ENCODE data around the gene STXBP6. TPM values are rescaled to one million over a fixed set of nuclear protein-coding genes. Genes with fewer than 3 reads are reported as not detected.

STXBP6 gene
- polyA plus RNA-seq, 1 donor (not counting 4 experiments of a cell fraction or from before 2014, with no cell fraction given) = 1.4 TPM

DNA sequence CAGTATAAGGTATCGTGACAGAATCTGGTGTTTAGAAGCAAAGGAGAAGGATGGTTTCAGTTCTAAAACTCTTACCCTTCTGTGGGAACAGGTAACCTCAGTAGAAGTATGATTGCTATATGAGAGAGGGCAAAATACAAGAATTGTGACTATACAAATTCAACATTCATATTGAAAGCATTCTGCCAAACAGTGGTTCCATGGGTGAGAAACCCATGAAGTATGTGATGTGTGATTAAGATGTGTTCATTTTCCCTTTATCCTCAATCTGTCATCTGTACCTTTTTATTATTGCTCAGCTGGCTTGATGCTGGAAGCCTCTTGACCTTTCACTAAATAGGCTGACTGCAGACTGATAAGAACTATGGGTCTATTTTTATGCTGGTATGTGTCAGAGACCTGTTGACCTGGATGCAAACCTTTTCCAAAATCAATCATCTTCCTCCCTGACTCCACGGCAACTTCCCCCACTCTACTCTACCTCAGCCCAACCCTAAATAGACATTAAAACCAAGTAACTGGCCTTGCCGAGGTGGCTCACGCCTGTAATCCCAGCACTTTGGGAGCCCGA lies 109.6 kb downstream of the STXBP6 start:
- Histone ChIP-seq H3K36me3 (ENCODE audit: control insufficient read depth in 2 of 2, extremely low read depth in 1 of 2, insufficient read depth in 2 of 2, low read length in 2 of 2) (no peaks in the 10 kb centered on the region), H2AFZ (ENCODE audit: control insufficient read depth, low read length) (no peak overlapping the region), H3K27ac (ENCODE audit: control insufficient read depth, insufficient read depth, low read length) (no peak overlapping the region), H3K9me3 (ENCODE audit: control insufficient read depth, low read depth, low read length) (no peaks in the 10 kb centered on the region), H3K9ac (ENCODE audit: control insufficient read depth, extremely low read depth, insufficient read depth, low read length) (no peak overlapping the region), H4K20me1 (ENCODE audit: control insufficient read depth, extremely low read depth, insufficient read depth, low read length) (no peaks in the 10 kb centered on the region), H3K4me1 (ENCODE audit: control insufficient read depth, extremely low read depth, insufficient read depth, low read length) (no peaks in the 10 kb centered on the region), H3K4me2 (ENCODE audit: control insufficient read depth, extremely low read depth, insufficient read depth, low read depth, low read length) (no peak overlapping the region), H3K79me2 (ENCODE audit: control insufficient read depth, insufficient read depth, low read length) (no peaks in the 10 kb centered on the region), H3K27me3 (ENCODE audit: control insufficient read depth, extremely low read depth, insufficient read depth, low read length) (no peaks in the 10 kb centered on the region), H3K9me1 (ENCODE audit: control insufficient read depth, extremely low read depth, insufficient read depth, low read length) (no peaks in the 10 kb centered on the region), H3K4me3 (ENCODE audit: control insufficient read depth in 2 of 3, extremely low read depth in 1 of 3, insufficient read depth in 2 of 3, low read depth in 1 of 3, low read length in 3 of 3) (no peak overlapping the region)
- FAIRE-seq = no peak
- dilution Hi-C loops (cut with MboI; ENCODE audit: extremely low pct_ligation_motif_present, low sequenced_read_pairs) = no loop called here
- TF ChIP-seq CTCF (optimal IDR thresholded peaks at IDR 0.05 in 1 of 3, IDR thresholded peaks at IDR 0.05 in 1 of 3, conservative IDR thresholded peaks at IDR 0.05 in 1 of 3; ENCODE audit: extremely low read depth in 1 of 3, insufficient read depth in 2 of 3, low read length in 3 of 3) = no peak
- no peak for TF ChIP-seq EZH2 (IDR thresholded peaks at IDR 0.05; ENCODE audit: low read length)
- no peak for DNase-seq (ENCODE audit: low read depth, low spot score)

DNA sequence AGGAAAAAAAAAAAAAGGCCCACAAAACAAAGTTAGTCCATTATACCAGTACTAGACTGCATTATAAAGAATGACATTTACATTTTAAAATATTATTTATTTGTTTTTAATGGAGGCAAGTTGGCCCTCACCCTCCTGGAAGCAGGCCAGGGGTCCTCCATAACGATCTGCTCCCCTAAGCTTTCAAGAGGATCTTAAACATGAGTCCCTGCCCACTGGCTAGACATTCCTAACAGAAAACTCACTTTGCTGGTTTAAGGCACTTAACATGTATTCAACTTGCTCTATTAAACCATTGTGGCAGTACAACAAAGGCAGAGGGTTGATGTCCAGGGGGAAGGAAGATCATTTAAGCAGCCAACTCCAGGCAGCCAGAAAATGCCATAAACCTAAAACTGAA lies 111.4 kb downstream of the STXBP6 start:
- no peaks in the 10 kb centered on the region for H3K36me3 ChIP-seq (ENCODE audit: control insufficient read depth in 2 of 2, extremely low read depth in 1 of 2, insufficient read depth in 2 of 2, low read length in 2 of 2)
- H3K4me3 ChIP-seq (ENCODE audit: control insufficient read depth in 2 of 3, extremely low read depth in 1 of 3, insufficient read depth in 2 of 3, low read depth in 1 of 3, low read length in 3 of 3) = no peak overlapping the region
- H3K9me1 ChIP-seq (ENCODE audit: control insufficient read depth, extremely low read depth, insufficient read depth, low read length) = no peaks in the 10 kb centered on the region
- H3K4me2 ChIP-seq (ENCODE audit: control insufficient read depth, extremely low read depth, insufficient read depth, low read depth, low read length) = no peak overlapping the region
- no peak overlapping the region for H3K9ac ChIP-seq (ENCODE audit: control insufficient read depth, extremely low read depth, insufficient read depth, low read length)
- no peaks in the 10 kb centered on the region for H3K4me1 ChIP-seq (ENCODE audit: control insufficient read depth, extremely low read depth, insufficient read depth, low read length)
- dilution Hi-C loops (cut with MboI; ENCODE audit: extremely low pct_ligation_motif_present, low sequenced_read_pairs) = no loop called here
- H3K27me3 ChIP-seq (ENCODE audit: control insufficient read depth, extremely low read depth, insufficient read depth, low read length) = no peaks in the 10 kb centered on the region
- H3K9me3 ChIP-seq (ENCODE audit: control insufficient read depth, low read depth, low read length) = no peaks in the 10 kb centered on the region
- TF ChIP-seq EZH2 (IDR thresholded peaks at IDR 0.05; ENCODE audit: low read length) = no peak
- TF ChIP-seq CTCF (optimal IDR thresholded peaks at IDR 0.05 in 1 of 3, IDR thresholded peaks at IDR 0.05 in 1 of 3, conservative IDR thresholded peaks at IDR 0.05 in 1 of 3; ENCODE audit: extremely low read depth in 1 of 3, insufficient read depth in 2 of 3, low read length in 3 of 3) = no peak
- H3K79me2 ChIP-seq (ENCODE audit: control insufficient read depth, insufficient read depth, low read length) = no peaks in the 10 kb centered on the region
- H2AFZ ChIP-seq (ENCODE audit: control insufficient read depth, low read length) = no peak overlapping the region
- DNase-seq (ENCODE audit: low read depth, low spot score) (no peak), FAIRE-seq (no peak)
- no peaks in the 10 kb centered on the region for H4K20me1 ChIP-seq (ENCODE audit: control insufficient read depth, extremely low read depth, insufficient read depth, low read length)
- H3K27ac ChIP-seq (ENCODE audit: control insufficient read depth, insufficient read depth, low read length) = no peak overlapping the region
